LNCaP clone FGC (cell line): ENCODE data around the gene GALNT7.

Experiments
- DNase-seq: peaks from one replicate; pipeline ENCODE4 v3.0.0-alpha.2; 2011; ENCODE audit warnings: low read depth
- H3K4me3 ChIP-seq: 2 replicates; pipeline ENCODE4 v1.5.1; 2011; ENCODE audit warnings: mild to moderate bottlenecking, low read depth, low read length, control low read depth
- CTCF ChIP-seq: IDR thresholded peaks from 2 replicates; pipeline ENCODE4 v1.5.1; 2012; ENCODE audit warnings: mild to moderate bottlenecking; ENCODE audit not compliant: control insufficient read depth, insufficient read depth; ENCODE audit errors: extremely low read depth

GALNT7 gene

GRCh38 chr4:173253561-173253960, 85.0 kb downstream of the GALNT7 start:
- H3K4me3 ChIP-seq: no peak overlapping the region
- TF ChIP-seq CTCF: no peak
- DNase-seq: no peak

GRCh38 chr4:173254646-173255045, 86.0 kb downstream of the GALNT7 start:
- no peak for DNase-seq
- TF ChIP-seq CTCF: no peak

GRCh38 chr4:173256825-173257224, 88.2 kb downstream of the GALNT7 start:
- no peak for DNase-seq
- no peak for TF ChIP-seq CTCF
- H3K4me3 ChIP-seq: no peak overlapping the region

More at GRCh38 chr4:173254646-173255045, 86.0 kb downstream of the GALNT7 start:
- H3K4me3 ChIP-seq: no peak overlapping the region

GRCh38 chr4:173257732-173258717, 89.4 kb downstream of the GALNT7 start:
- no peak for DNase-seq
- no peak overlapping the region for H3K4me3 ChIP-seq
- peak; percentile 93 for TF ChIP-seq CTCF

GRCh38 chr4:173258866-173259265, 90.3 kb downstream of the GALNT7 start:
- no peak for TF ChIP-seq CTCF
- DNase-seq: no peak
- H3K4me3 ChIP-seq: no peak overlapping the region

GRCh38 chr4:173259310-173259709, 90.7 kb downstream of the GALNT7 start:
- no peak overlapping the region for H3K4me3 ChIP-seq
- no peak for TF ChIP-seq CTCF
- no peak for DNase-seq

- no peak overlapping the region for H3K4me3 ChIP-seq
- TF ChIP-seq CTCF: no peak
- DNase-seq: no peak
Observed at GRCh38 chr4:173261052-173261451, 92.4 kb downstream of the GALNT7 start.
